ENCODE measurements around the gene HCK.

Gene HCK

GRCh38 chr20:32031007-32031958 is 20.8 kb upstream of the HCK start (continued):
- TF ChIP-seq ZNF677 (tag by site-specific recombination; IDR thresholded peaks at IDR 0.05) (no peak), ZNF426 (tag by site-specific recombination; IDR thresholded peaks at IDR 0.05) (no peak), ZNF423 (tag by site-specific recombination; IDR thresholded peaks at IDR 0.05) (no peak), ZNF692 (tag by site-specific recombination; IDR thresholded peaks at IDR 0.05) (0 out of 2 replicates have a peak, but pooled peaks have one; percentile 59), ZNF404 (tag by site-specific recombination; IDR thresholded peaks at IDR 0.05) (no peak), ZNF37A (tag by site-specific recombination; IDR thresholded peaks at IDR 0.05) (no peak), ZNF837 (tag by site-specific recombination; IDR thresholded peaks at IDR 0.05) (no peak), TRIM28 (IDR thresholded peaks at IDR 0.05; ENCODE audit: borderline replicate concordance, low read length) (no peak), HOXD13 (CRISPR knock-in tag; IDR thresholded peaks at IDR 0.05; ENCODE audit: borderline replicate concordance) (no peak), ZNF184 (tag by site-specific recombination; IDR thresholded peaks at IDR 0.05) (no peak), ZNF76 (tag by site-specific recombination; IDR thresholded peaks at IDR 0.05; ENCODE audit: borderline replicate concordance, low read depth) (peak; percentile 79), ZNF10 (tag by site-specific recombination; IDR thresholded peaks at IDR 0.05) (no peak), SCRT2 (tag by site-specific recombination; IDR thresholded peaks at IDR 0.05) (peak; percentile 76), ZNF645 (tag by site-specific recombination; IDR thresholded peaks at IDR 0.05) (no peak), ZNF138 (tag by site-specific recombination; IDR thresholded peaks at IDR 0.05; ENCODE audit: borderline replicate concordance) (no peak), HOXC10 (CRISPR knock-in tag; IDR thresholded peaks at IDR 0.05) (no peak), ZNF585B (tag by site-specific recombination; IDR thresholded peaks at IDR 0.05) (no peak), ZNF561 (tag by site-specific recombination; IDR thresholded peaks at IDR 0.05; ENCODE audit: borderline replicate concordance) (no peak), ZNF548 (tag by site-specific recombination; IDR thresholded peaks at IDR 0.05) (no peak), ZNF449 (tag by site-specific recombination; IDR thresholded peaks at IDR 0.05) (no peak), PRDM1 (tag by site-specific recombination; IDR thresholded peaks at IDR 0.05) (no peak), ZNF292 (tag by site-specific recombination; IDR thresholded peaks at IDR 0.05; ENCODE audit: borderline replicate concordance, low read depth) (no peak), ZXDB (tag by site-specific recombination; IDR thresholded peaks at IDR 0.05) (no peak), ZNF169 (tag by site-specific recombination; IDR thresholded peaks at IDR 0.05) (no peak), ZNF776 (tag by site-specific recombination; IDR thresholded peaks at IDR 0.05; ENCODE audit: borderline replicate concordance) (no peak)
- TF ChIP-seq, protein P1, sequence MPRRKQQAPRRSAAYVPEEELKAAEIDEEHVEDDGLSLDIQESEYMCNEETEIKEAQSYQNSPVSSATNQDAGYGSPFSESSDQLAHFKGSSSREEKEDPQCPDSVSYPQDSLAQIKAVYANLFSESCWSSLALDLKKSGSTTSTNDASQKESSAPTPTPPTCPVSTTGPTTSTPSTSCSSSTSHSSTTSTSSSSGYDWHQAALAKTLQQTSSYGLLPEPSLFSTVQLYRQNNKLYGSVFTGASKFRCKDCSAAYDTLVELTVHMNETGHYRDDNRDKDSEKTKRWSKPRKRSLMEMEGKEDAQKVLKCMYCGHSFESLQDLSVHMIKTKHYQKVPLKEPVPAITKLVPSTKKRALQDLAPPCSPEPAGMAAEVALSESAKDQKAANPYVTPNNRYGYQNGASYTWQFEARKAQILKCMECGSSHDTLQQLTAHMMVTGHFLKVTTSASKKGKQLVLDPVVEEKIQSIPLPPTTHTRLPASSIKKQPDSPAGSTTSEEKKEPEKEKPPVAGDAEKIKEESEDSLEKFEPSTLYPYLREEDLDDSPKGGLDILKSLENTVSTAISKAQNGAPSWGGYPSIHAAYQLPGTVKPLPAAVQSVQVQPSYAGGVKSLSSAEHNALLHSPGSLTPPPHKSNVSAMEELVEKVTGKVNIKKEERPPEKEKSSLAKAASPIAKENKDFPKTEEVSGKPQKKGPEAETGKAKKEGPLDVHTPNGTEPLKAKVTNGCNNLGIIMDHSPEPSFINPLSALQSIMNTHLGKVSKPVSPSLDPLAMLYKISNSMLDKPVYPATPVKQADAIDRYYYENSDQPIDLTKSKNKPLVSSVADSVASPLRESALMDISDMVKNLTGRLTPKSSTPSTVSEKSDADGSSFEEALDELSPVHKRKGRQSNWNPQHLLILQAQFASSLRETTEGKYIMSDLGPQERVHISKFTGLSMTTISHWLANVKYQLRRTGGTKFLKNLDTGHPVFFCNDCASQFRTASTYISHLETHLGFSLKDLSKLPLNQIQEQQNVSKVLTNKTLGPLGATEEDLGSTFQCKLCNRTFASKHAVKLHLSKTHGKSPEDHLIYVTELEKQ (tag by site-specific recombination; IDR thresholded peaks at IDR 0.05; ENCODE audit: borderline replicate concordance), result no peak
- TF ChIP-seq, protein P2, sequence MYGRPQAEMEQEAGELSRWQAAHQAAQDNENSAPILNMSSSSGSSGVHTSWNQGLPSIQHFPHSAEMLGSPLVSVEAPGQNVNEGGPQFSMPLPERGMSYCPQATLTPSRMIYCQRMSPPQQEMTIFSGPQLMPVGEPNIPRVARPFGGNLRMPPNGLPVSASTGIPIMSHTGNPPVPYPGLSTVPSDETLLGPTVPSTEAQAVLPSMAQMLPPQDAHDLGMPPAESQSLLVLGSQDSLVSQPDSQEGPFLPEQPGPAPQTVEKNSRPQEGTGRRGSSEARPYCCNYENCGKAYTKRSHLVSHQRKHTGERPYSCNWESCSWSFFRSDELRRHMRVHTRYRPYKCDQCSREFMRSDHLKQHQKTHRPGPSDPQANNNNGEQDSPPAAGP (tag by site-specific recombination; IDR thresholded peaks at IDR 0.05), result no peak
- TF ChIP-seq, protein P3, sequence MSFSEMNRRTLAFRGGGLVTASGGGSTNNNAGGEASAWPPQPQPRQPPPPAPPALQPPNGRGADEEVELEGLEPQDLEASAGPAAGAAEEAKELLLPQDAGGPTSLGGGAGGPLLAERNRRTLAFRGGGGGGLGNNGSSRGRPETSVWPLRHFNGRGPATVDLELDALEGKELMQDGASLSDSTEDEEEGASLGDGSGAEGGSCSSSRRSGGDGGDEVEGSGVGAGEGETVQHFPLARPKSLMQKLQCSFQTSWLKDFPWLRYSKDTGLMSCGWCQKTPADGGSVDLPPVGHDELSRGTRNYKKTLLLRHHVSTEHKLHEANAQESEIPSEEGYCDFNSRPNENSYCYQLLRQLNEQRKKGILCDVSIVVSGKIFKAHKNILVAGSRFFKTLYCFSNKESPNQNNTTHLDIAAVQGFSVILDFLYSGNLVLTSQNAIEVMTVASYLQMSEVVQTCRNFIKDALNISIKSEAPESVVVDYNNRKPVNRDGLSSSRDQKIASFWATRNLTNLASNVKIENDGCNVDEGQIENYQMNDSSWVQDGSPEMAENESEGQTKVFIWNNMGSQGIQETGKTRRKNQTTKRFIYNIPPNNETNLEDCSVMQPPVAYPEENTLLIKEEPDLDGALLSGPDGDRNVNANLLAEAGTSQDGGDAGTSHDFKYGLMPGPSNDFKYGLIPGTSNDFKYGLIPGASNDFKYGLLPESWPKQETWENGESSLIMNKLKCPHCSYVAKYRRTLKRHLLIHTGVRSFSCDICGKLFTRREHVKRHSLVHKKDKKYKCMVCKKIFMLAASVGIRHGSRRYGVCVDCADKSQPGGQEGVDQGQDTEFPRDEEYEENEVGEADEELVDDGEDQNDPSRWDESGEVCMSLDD (tag by site-specific recombination; IDR thresholded peaks at IDR 0.05), result no peak

Data from HEK293 (cell line).